ENCODE data around the gene AMDHD2.
"Not testable (repeated sequence)": the region's sequence is repeated elsewhere in the genome, so short reads cannot be mapped to it uniquely, and the experiment has no call there.

- not testable (repeated sequence) for TF ChIP-seq CTCF (IDR thresholded peaks at IDR 0.05; ENCODE audit: low read length); EZH2phosphoT487 (IDR thresholded peaks at IDR 0.05; ENCODE audit: low read length); EZH2 (optimal IDR thresholded peaks at IDR 0.05; ENCODE audit: low read depth, low read length)
These were observed 56.9 kb downstream of the AMDHD2 start for GRCh38 chr16:2577044-2577443.

Measured in MM.1S (cell line).